T-helper 9 cell (primary cell): ENCODE results near the gene FITM1.

Experiments
- DNase-seq: peaks from one replicate; pipeline ENCODE4 v3.0.0-alpha.2; 2020

FITM1 gene

DNA sequence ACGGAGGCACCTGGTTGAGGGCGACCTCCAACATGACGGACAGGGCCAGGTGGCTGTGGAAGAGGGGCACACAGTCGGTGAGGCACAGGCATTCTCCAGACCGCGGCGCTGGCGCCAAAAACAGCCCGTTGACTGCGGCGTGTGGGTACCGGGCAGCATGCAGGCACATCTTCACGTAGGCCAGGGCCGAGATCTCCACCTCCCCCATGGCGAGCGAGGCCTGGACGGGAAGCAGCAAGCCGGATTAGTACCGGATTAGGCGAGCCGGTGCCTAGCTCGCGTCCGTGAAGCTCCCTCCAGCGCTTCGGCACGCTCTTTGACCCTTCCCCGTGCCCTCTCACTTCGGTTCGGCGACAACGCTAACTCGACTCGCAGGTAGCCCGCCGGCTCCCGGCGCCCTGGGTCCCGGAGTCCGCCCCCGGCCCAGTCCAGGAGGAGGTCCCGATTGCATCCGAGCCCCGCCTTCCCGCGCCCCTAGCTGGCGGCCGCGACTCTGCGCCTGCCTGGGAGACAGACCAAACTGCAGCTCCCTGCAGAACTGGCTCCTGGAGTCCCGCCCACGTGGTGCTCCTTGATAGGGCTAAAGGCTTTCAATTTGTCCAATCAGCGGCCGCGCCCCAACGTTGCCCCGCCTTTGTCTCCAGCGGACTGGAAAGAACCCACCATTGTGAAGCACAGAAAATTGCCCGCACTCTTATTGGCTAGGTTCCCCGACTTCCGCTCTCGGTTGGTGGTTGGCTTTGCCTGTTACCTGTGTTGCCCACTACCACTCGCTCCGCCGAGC, 10.8 kb downstream of the FITM1 start, which contains the start of gene EMC9:
Gene EMC9, minus strand, starts transcription at position 495 of the 784 bp plus-strand sequence. Its CDS starts 287 bp downstream, at position 208.
- DNase-seq = peak; percentile 98

DNA sequence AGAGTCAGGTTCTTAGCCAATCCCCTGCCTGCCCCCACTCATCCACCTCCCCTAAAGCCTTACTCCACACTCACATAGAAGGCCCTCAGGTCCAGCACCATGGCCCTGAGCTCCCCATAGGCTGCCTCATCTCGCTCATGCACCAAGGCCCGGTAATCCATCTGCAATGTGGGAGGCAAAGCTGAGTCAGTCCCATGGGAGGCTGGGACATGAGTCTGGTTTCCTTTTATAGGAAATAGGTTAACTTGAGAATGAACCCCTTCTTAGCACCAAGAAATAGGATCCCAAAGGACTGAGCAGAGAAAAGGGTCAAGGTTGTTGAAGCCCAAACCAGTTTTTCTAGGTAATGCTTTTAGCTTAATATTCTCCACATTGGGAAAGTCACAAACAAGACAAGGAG, 13.1 kb downstream of the FITM1 start:
- no peak for DNase-seq

DNA sequence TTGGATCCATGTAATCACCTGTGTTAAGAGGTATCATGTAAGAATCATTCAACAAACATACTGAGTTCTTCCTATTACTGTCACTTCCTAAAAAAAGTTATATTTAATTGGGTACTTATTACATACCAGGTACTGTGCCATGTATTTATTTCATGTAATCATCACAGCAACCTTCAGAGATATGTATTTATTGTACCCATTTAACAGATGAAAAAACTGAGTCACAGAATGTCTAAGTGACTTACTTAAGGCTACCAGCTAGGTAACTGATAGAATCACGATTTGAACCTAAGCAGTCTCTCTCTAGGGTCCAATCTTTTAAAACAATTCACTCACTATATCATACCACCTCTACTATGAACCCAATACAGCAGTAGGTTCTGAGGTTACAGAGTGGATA, 14.0 kb downstream of the FITM1 start:
- no peak for DNase-seq

DNA sequence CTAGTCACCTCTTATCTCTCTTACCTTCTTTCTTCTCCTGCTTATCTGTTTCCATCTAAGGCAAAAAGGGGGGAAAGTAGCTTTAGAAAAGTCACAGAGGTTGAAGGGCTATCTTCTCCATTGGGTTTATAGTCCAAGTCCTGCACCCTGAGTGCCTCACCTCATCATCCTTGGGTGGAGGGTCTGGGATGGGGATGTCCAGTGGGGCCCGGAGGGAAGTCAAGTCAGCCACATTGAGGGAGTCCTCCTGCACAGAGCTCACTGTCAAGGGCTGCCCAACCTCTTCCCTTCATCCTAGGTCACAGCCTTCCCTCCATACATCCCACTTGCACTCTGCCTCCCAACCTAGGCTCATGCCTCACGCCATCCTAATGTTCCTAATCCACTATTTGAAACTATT, 14.8 kb downstream of the FITM1 start:
- DNase-seq = no peak

DNA sequence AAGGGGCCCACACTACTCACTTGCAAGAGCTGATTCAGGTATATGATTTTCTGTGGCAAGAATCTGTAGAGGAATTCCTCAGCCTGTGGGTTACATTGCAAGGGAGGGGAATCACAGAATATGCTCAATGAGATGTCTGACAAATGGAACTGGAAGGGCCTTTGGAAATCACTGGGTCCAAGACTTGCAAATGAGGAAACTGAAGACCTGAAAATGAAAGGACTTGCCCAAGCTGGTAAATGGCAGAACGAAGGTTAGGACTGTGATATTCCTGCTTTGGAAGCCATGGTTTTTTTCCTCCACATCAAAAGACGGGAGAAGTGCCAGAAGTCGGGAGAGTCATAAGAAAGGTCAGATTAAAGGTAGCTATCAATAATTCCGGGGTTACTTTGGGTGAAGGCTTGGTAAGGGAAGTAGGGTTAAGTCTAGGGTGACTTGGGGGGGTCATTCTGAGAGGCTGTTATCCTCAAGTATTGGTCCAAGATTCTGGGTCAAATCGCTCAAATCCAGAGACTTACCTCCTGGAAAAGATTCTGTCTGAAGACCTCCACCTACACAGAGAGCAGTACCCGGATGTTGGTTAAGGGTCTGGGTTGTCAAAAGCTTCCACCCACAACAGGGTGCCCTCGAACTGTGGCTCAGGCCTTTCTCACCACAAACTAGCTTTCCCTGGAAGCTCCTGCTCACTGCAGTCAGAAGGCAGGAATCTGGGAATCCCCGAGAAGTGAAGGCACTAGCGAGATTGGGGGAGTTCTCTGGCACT, 15.4 kb downstream of the FITM1 start:
- no peak for DNase-seq

DNA sequence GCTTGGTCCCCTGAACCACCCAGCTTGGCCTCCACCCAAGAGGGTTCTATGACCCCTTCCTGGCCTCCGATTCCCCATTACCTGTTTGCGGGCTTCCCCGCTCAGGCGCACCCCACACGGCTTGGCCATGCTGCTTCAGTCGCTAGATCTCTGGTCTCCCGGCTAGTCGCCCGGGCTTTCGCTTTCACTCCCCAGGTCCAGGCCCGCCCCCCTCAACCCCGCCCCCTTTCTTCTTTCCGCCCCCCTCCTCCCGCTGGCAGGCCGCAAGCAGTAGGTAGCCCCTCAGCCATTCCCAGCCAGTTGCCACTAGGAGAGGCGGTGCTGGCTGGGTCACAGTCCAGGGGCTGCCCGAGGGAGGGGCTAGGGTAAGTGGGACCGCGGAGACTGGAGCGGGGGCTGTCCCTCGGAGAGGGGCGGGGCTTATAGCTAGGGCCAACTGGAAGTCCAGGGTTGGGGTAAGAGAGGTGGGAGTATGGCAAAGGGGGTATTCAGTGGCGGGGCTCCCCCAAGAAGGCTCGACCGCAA, 16.1 kb downstream of the FITM1 start, which contains the start of gene PSME2:
Gene PSME2, minus strand, starts transcription at position 158 of the 525 bp plus-strand sequence. Its CDS starts 29 bp downstream, at position 129.
- peak; percentile 74 for DNase-seq

DNA sequence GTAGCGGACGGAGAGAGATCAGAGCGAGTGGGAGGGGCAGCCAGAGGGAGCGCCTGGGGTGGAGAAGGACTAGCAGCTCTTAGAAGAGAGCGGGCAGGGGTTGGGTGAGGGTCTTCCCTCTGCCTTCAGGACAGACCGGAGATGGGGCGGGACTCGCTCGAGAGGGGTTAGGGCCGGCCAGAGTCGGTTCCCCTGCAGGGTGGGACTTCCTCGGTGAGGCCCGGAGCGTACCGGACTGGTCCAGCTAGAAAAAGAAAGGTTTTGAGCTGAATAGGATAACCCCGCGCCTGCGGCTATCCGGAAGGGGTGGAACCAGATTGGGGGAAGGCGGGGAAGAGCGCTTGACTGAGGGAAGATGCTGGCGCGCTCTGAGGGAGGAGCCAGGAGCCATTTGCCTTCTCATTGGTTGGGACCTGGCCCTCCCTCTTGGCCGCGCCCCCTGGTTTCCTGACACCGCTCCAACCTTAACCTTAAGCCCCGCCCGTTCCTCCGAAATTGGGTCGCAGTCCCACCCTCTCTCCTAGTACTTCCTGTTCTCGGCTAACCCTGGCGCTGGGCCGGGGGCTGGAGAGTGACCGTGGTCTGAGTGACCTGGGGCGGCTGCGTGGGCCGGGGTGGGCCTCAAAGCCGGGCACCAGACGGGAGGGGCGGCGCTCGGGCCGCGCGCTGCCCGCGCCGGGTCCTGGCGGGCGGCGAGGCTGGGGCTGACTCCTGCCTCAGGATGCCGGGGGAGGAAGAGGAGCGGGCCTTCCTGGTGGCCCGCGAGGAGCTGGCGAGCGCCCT, 16.7 kb downstream of the FITM1 start, which contains the start of gene RNF31:
Gene RNF31, plus strand, starts transcription at position 521 of the 783 bp plus-strand sequence. Its CDS starts 201 bp downstream, at position 722.
- peak; percentile 95 for DNase-seq

DNA sequence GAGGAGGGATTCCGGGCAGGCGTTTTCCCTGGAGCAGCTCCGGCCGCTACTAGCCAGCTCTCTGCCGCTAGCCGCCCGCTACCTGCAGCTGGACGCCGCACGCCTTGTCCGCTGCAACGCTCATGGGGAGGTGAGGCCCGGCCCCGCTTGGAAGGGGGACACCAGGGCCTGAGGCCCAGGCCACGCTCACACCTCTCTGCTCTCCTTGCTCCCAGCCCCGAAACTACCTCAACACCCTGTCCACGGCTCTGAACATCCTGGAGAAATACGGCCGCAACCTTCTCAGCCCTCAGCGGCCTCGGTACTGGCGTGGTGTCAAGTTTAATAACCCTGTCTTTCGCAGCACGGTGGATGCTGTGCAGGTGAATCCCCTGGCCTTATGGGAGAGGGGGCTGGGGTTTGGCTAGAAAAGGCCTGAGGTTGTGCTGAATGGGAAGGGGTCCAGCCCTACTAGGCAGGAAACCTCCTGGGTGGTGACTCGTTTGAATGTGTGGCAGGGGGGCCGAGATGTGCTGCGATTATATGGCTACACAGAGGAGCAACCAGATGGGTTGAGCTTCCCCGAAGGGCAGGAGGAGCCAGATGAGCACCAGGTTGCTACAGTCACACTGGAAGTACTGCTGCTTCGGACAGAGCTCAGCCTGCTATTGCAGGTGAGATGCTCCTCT, 17.4 kb downstream of the FITM1 start:
- no peak for DNase-seq

DNA sequence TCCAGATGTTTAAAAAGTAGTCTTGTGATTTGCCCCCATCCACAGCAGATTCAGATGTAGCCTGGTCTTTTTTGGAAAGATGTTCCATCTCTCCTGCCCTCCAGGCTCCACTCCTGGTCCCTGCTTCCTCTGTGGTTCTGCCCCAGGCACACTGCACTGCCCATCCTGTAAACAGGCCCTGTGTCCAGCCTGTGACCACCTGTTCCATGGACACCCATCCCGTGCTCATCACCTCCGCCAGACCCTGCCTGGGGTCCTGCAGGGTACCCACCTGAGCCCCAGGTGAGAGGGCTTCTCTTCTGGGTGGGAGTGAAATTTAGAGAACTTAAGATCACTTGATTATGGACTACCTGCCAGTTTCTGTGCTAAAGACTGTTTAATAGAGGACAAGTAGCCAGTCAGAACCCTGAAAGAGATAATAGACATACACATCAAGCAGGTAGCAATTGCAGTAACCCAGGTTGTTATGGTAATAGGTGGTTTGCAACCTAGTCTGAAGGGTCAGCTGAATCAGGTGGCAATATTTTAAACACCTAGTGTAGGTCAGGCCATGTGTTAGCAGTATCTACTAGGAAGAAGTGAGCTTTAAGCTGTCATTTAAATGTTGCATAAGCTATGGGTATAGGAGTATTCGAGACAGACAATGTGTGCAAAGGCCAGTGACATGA, 19.0 kb downstream of the FITM1 start:
- no peak for DNase-seq

DNA sequence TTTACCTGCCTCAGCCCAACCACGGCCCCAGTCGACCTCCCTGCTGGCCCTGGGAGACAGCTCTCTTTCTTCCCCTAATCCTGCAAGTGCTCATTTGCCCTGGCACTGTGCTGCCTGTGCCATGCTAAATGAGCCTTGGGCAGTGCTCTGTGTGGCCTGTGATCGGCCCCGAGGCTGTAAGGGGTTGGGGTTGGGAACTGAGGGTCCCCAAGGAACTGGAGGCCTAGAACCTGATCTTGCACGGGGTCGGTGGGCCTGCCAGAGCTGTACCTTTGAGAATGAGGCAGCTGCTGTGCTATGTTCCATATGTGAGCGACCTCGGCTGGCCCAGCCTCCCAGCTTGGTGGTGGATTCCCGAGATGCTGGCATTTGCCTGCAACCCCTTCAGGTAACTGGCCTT, 19.6 kb downstream of the FITM1 start:
- DNase-seq = no peak

DNA sequence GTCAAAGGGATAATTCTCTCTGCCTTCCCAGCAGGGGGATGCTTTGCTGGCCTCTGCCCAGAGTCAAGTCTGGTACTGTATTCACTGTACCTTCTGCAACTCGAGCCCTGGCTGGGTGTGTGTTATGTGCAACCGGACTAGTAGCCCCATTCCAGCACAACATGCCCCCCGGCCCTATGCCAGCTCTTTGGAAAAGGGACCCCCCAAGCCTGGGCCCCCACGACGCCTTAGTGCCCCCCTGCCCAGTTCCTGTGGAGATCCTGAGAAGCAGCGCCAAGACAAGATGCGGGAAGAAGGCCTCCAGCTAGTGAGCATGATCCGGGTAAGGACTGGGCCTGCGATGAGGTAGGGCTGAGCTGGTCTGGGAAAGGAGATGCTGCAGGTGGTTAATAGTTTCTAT, 20.1 kb downstream of the FITM1 start:
- no peak for DNase-seq

DNA sequence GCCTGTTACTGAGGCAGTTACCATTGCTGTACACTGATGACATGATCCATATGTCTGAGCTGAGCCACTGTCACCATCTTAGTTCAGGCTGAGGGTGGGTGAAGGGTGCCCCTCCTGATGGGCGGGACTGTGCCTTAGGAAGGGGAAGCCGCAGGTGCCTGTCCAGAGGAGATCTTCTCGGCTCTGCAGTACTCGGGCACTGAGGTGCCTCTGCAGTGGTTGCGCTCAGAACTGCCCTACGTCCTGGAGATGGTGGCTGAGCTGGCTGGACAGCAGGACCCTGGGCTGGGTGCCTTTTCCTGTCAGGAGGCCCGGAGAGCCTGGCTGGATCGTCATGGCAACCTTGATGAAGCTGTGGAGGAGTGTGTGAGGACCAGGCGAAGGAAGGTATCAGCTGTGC, 20.5 kb downstream of the FITM1 start:
- no peak for DNase-seq

DNA sequence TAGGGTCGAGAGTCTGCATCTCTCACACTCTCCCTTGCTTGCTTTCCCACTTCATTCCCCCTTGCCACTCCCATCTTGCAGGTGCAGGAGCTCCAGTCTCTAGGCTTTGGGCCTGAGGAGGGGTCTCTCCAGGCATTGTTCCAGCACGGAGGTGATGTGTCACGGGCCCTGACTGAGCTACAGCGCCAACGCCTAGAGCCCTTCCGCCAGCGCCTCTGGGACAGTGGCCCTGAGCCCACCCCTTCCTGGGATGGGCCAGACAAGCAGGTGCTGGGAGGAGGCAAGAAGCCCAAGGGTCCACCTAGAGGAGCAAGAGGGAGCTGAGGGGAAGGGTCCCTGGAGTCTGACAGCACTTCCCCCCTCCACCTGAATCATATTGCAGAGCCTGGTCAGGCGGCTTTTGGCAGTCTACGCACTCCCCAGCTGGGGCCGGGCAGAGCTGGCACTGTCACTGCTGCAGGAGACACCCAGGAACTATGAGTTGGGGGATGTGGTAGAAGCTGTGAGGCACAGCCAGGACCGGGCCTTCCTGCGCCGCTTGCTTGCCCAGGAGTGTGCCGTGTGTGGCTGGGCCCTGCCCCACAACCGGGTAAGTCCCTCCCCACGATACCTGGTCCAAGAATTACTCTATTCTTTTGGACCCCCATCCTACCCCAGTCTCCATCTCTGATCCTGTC, 21.1 kb downstream of the FITM1 start:
- DNase-seq = no peak

DNA sequence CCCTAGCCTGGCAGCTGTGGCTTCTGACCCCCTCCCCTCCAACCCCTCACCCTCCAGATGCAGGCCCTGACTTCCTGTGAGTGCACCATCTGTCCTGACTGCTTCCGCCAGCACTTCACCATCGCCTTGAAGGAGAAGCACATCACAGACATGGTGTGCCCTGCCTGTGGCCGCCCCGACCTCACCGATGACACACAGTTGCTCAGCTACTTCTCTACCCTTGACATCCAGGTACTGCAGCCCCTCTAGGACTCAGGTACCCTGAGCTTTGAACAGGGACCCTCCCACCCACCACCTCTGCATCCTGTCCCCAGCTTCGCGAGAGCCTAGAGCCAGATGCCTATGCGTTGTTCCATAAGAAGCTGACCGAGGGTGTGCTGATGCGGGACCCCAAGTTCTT, 24.6 kb downstream of the FITM1 start:
- DNase-seq = no peak

DNA sequence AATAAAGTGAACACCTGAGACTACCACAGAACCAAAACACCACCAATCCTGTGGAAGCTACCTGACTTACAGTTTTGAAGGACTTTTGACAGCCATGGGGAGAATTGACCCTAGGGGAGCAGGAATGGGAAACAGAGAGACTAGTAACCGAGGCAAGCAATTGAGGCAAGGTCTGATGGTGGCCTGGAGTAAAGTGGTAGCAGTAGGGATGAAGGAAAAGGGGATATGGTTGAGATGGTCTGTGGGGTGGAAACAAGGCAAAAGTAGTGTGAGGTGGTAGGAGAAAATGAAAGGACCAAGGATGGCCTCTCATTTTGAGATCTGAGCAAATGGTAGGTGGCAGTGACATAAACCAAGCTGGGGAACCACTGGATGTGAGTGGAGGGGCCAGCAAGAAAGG, 26.4 kb downstream of the FITM1 start:
- no peak for DNase-seq

DNA sequence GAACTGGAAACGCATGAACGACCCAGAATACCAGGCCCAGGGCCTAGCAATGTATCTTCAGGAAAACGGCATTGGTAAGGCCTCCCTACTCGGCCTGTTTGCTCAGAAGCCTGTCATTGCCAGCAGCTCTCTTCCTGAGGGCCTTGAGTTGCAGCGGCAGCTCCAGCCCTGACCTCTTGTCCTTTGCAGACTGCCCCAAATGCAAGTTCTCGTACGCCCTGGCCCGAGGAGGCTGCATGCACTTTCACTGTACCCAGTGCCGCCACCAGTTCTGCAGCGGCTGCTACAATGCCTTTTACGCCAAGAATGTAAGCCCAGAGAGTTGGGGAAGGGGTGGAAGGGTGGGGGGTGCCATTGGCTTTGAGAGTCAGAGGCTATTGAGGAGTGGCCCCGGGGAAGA, 26.9 kb downstream of the FITM1 start:
- no peak for DNase-seq

DNA sequence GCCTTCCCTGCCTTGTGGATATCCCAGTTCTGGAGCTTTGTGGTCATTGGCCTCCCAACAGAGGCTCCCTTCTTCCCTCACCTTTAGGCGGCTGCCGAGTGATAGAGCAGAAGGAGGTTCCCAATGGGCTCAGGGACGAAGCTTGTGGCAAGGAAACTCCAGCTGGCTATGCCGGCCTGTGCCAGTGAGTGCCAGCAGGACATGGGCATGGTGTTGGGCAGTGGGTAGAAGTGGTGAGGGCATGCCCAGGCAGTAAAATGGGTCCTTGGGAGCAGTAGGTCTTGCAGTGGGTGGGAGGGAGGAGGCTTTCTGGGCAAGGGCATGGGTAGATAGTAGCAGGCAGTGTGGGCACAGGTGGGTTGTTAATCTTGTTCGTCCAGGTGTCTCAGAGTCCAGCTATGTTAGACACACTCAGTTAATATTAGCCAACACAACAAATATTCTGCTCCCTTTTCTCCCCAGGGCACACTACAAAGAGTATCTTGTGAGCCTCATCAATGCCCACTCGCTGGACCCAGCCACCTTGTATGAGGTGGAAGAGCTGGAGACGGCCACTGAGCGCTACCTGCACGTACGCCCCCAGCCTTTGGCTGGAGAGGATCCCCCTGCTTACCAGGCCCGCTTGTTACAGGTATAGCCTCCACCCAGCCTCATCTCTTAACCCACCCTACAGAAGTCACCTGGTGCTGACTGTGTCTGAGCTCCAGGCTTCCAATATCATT, 29.5 kb downstream of the FITM1 start:
- no peak for DNase-seq

DNA sequence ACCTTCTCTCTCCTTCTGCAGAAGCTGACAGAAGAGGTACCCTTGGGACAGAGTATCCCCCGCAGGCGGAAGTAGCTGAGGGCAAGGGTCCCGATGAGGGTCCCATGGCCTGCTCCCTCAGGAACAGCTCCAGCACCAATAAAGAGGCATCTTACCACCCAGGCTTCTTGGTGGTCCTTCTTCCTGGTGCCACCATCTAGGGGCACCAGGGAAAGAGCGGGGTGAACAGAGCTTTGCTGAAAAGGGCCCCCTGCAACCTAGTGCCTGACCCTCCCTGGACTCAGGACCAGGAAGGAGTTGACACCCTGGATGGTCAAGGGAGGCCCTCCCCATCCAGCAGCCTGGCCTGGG, 30.0 kb downstream of the FITM1 start:
- no peak for DNase-seq

DNA sequence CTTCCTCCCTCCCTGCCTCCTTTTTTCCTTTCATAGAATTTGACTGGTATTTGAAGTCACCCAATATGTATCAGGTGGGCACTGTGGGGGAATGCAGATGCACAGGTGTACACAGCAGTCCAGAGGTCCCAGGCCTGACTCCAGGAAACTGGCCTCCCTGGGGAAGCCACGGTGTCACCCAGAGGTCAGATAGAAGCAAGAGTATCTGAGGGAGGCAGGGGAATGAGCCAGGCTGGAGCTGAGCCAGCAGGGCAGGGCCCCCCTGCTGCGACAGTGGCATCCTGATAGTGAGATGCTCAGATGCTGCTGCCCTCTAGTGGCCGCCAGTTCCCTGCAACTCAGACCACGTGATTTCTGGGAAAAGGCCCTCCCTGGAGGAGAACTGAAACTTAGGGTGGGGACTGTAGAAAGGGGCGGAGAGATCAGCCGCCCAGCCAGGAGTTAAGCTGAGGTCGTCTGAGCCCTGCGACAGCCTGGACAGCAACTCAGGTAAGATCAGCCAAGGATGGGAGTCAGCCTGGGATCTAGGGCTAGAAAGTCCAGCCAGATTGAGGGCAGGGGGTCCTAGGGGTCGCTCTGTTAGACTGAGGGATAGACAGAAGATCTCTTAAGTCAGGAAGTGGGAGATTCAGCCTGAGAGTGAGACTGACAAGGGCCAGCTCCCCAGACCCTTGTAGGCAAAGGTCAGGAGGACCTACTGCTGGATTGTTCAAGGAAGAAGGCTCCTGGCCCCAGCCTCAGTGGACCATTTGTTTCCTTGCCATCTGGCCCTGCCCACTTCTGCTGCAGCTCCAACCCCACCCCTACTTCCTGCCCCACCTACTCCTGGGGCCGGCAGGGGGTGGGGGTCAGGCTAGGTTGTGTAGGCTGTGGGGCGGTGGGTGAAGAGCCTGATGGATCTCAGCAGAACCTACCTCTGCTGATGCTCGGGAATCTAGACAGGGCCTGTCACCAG, 30.7 kb downstream of the FITM1 start, which contains the start of gene IRF9:
Gene IRF9, plus strand, starts transcription at position 416 of the 955 bp plus-strand sequence. CDS start 880 bp downstream, outside the sequence.
- peak; percentile 97 for DNase-seq
